Karpas-422 (cell line): Measurements from ENCODE around the gene CNOT3. TPM values are rescaled to one million over a fixed set of nuclear protein-coding genes. Genes with fewer than 3 reads are reported as not detected.
A peak's percentile ranks its signal among the peaks of the same experiment; 100 is the strongest.

ENCODE experiments used
- DNase-seq: peaks from one replicate; pipeline ENCODE4 v3.0.0-alpha.2; 2015
- H2AFZ ChIP-seq: fragments of 200-600 bp; sonication (generic); 2 replicates; pipeline ENCODE4 v1.6.1; 2014; ENCODE audit warnings: antibody characterized with exemption, low read length, mixed read lengths
- H3K27ac ChIP-seq: fragments of 200-600 bp; sonication (generic); 2 replicates; pipeline ENCODE4 v1.5.1; 2014; ENCODE audit warnings: mild to moderate bottlenecking, low read length, moderate library complexity
- H3K27me3 ChIP-seq: fragments of 200-600 bp; sonication (generic); 2 replicates; pipeline ENCODE4 v1.6.1; 2014; ENCODE audit warnings: low read length, mixed read lengths
- H3K36me3 ChIP-seq: fragments of 200-600 bp; sonication (generic); 2 replicates; pipeline ENCODE4 v1.6.1; 2014; ENCODE audit warnings: low read length, mixed read lengths; ENCODE audit not compliant: insufficient read depth
- H3K4me1 ChIP-seq: fragments of 200-600 bp; sonication (generic); 2 replicates; pipeline ENCODE4 v1.6.1; 2014; ENCODE audit warnings: mild to moderate bottlenecking, low read length, mixed read lengths
- H3K4me2 ChIP-seq: fragments of 200-600 bp; sonication (generic); 2 replicates; pipeline ENCODE4 v1.6.1; 2014; ENCODE audit warnings: low read length, low read depth, mild to moderate bottlenecking; ENCODE audit not compliant: poor library complexity, severe bottlenecking
- H3K4me3 ChIP-seq: fragments of 200-600 bp; sonication (generic); 2 replicates; pipeline ENCODE4 v1.5.1; 2014; ENCODE audit warnings: mild to moderate bottlenecking, antibody characterized with exemption, low read length, mixed read lengths
- H3K79me2 ChIP-seq: fragments of 200-600 bp; sonication (generic); 2 replicates; pipeline ENCODE4 v1.6.1; 2014; ENCODE audit warnings: mild to moderate bottlenecking, low read length, mixed read lengths
- H3K9ac ChIP-seq: fragments of 200-600 bp; sonication (generic); 2 replicates; pipeline ENCODE4 v1.6.0; 2014; ENCODE audit warnings: low read length
- H3K9me2 ChIP-seq: fragments of 200-600 bp; sonication (generic), shearing (Covaris generic); replicated peaks from 2 replicates; pipeline ENCODE4 v1.6.0; 2014; ENCODE audit warnings: mild to moderate bottlenecking, low read length, moderate library complexity; ENCODE audit not compliant: insufficient read depth
- H3K9me3 ChIP-seq: fragments of 300-700, 200-600 bp; sonication (generic); 2 replicates; pipeline ENCODE4 v1.6.1; 2014; ENCODE audit warnings: low read length, mixed read lengths
- H4K20me1 ChIP-seq: fragments of 200-600 bp; sonication (generic); 2 replicates; pipeline ENCODE4 v1.6.1; 2014; ENCODE audit warnings: mild to moderate bottlenecking, antibody characterized with exemption, low read length, low read depth; ENCODE audit not compliant: insufficient read depth
- total RNA-seq: library from RNA; depleted of rRNA; stranded (reverse); fragments of >200 nt; shearing (Covaris generic); gene quantifications from 2 replicates; pipeline ENCODE4 v1.2.3, GENCODE V29; 2014; ENCODE audit warnings: low replicate concordance

Gene CNOT3
- total RNA-seq, 1 experiment from 2014 or later: 31.2 TPM

- Histone ChIP-seq H3K27me3 (no peaks in the 10 kb centered on the region), H3K27ac (peak overlapping the region; percentile 85), H3K9me2 (no peaks in the 10 kb centered on the region), H3K4me2 (peak overlapping the region; percentile 86), H3K79me2 (peaks cover 16% of the 10 kb centered on the region), H3K9me3 (no peaks in the 10 kb centered on the region), H3K36me3 (peaks cover 26% of the 10 kb centered on the region; the same call in 1 of the 2 replicates), H3K4me3 (peak overlapping the region; percentile 70), H3K9ac (peak overlapping the region; percentile 84), H3K4me1 (peaks cover 42% of the 10 kb centered on the region), H4K20me1 (peaks cover 34% of the 10 kb centered on the region), H2AFZ (peak overlapping the region; percentile 76; the same call in 1 of the 2 replicates)
- peak; percentile 83 for DNase-seq
Measured at GRCh38 chr19:54158812-54159351, 21.3 kb downstream of the CNOT3 start.

GRCh38 chr19:54159352-54160181, 22.0 kb downstream of the CNOT3 start, which contains the start of gene LENG1:
Gene LENG1 (minus strand): TSS chr19:54159721. CDS start chr19:54159695, 26 bp downstream.
- Histone ChIP-seq H3K36me3 (peaks cover 20% of the 10 kb centered on the region; the same call in 1 of the 2 replicates), H4K20me1 (peaks cover 29% of the 10 kb centered on the region), H3K27ac (peak within 1 kb of the TSS; percentile 85), H3K27me3 (no peaks in the 10 kb centered on the region), H3K4me2 (peak within 1 kb of the TSS; percentile 86), H3K79me2 (peaks cover 16% of the 10 kb centered on the region), H3K9me3 (no peaks in the 10 kb centered on the region), H3K9me2 (no peaks in the 10 kb centered on the region), H3K4me3 (peak within 1 kb of the TSS; percentile 81), H2AFZ (peak within 1 kb of the TSS; percentile 78), H3K4me1 (peaks cover 42% of the 10 kb centered on the region), H3K9ac (peak within 1 kb of the TSS; percentile 84)
- DNase-seq: peak; percentile 100

GRCh38 chr19:54160182-54160811, 22.7 kb downstream of the CNOT3 start:
- Histone ChIP-seq H2AFZ (peak overlapping the region; percentile 78), H3K4me3 (peak overlapping the region; percentile 81), H3K9me2 (no peaks in the 10 kb centered on the region), H3K4me2 (peak overlapping the region; percentile 84), H3K79me2 (peaks cover 16% of the 10 kb centered on the region), H3K9ac (peak overlapping the region; percentile 78), H3K36me3 (peaks cover 14% of the 10 kb centered on the region; the same call in 1 of the 2 replicates), H4K20me1 (peaks cover 27% of the 10 kb centered on the region), H3K27me3 (no peaks in the 10 kb centered on the region), H3K9me3 (no peaks in the 10 kb centered on the region), H3K27ac (peak overlapping the region; percentile 62), H3K4me1 (peaks cover 42% of the 10 kb centered on the region)
- no peak for DNase-seq

- H3K36me3 ChIP-seq: peaks cover 10% of the 10 kb centered on the region; the same call in 1 of the 2 replicates
- H4K20me1 ChIP-seq: peaks cover 28% of the 10 kb centered on the region
- H3K27me3 ChIP-seq: no peaks in the 10 kb centered on the region
- peak overlapping the region; percentile 78 for H3K9ac ChIP-seq
- H3K4me2 ChIP-seq: peak overlapping the region; percentile 84
- no peaks in the 10 kb centered on the region for H3K9me2 ChIP-seq
- no peak overlapping the region for H3K27ac ChIP-seq
- peak overlapping the region; percentile 81 for H3K4me3 ChIP-seq
- peaks cover 42% of the 10 kb centered on the region for H3K4me1 ChIP-seq
- DNase-seq: no peak
- H3K79me2 ChIP-seq: peaks cover 16% of the 10 kb centered on the region
- H3K9me3 ChIP-seq: no peaks in the 10 kb centered on the region
- no peak overlapping the region for H2AFZ ChIP-seq
Measured at GRCh38 chr19:54160854-54161253, 23.3 kb downstream of the CNOT3 start.

GRCh38 chr19:54162241-54162805, 24.8 kb downstream of the CNOT3 start:
- Histone ChIP-seq H3K4me3 (peak overlapping the region; percentile 58; the same call in 1 of the 2 replicates), H3K79me2 (peaks cover 16% of the 10 kb centered on the region), H3K4me2 (peak overlapping the region; percentile 84), H3K27me3 (no peaks in the 10 kb centered on the region), H4K20me1 (peaks cover 25% of the 10 kb centered on the region), H3K4me1 (peaks cover 38% of the 10 kb centered on the region), H3K9me2 (no peaks in the 10 kb centered on the region), H3K9me3 (no peaks in the 10 kb centered on the region), H3K27ac (no peak overlapping the region), H2AFZ (no peak overlapping the region), H3K9ac (peak overlapping the region; percentile 57), H3K36me3 (no peaks in the 10 kb centered on the region)
- peak; percentile 97 for DNase-seq

- Histone ChIP-seq H3K4me3 (no peak overlapping the region), H3K4me1 (peaks cover 34% of the 10 kb centered on the region), H3K79me2 (peaks cover 16% of the 10 kb centered on the region), H2AFZ (no peak overlapping the region), H4K20me1 (peaks cover 25% of the 10 kb centered on the region), H3K9me3 (no peaks in the 10 kb centered on the region), H3K36me3 (no peaks in the 10 kb centered on the region), H3K9ac (no peak overlapping the region), H3K27me3 (no peaks in the 10 kb centered on the region), H3K9me2 (no peaks in the 10 kb centered on the region), H3K4me2 (no peak overlapping the region), H3K27ac (no peak overlapping the region)
- no peak for DNase-seq
Measured at GRCh38 chr19:54162884-54163283, 25.3 kb downstream of the CNOT3 start.

- H3K4me1 ChIP-seq: peaks cover 23% of the 10 kb centered on the region
- no peak overlapping the region for H3K27ac ChIP-seq
- H4K20me1 ChIP-seq: peaks cover 14% of the 10 kb centered on the region
- no peak overlapping the region for H3K9ac ChIP-seq
- no peak overlapping the region for H3K4me3 ChIP-seq
- H3K9me2 ChIP-seq: no peaks in the 10 kb centered on the region
- no peak for DNase-seq
- H3K4me2 ChIP-seq: no peak overlapping the region
- no peaks in the 10 kb centered on the region for H3K27me3 ChIP-seq
- H3K36me3 ChIP-seq: no peaks in the 10 kb centered on the region
- no peaks in the 10 kb centered on the region for H3K9me3 ChIP-seq
- H3K79me2 ChIP-seq: peaks cover 14% of the 10 kb centered on the region
- no peak overlapping the region for H2AFZ ChIP-seq
Measured at GRCh38 chr19:54164369-54165068, 27.0 kb downstream of the CNOT3 start.
